ENCODE data around the gene HACD2. TPM values are rescaled to one million over a fixed set of nuclear protein-coding genes. Genes with fewer than 3 reads are reported as not detected.

The HACD2 gene
- total RNA-seq, 1 experiment from 2014 or later: 43.0 TPM

DNA sequence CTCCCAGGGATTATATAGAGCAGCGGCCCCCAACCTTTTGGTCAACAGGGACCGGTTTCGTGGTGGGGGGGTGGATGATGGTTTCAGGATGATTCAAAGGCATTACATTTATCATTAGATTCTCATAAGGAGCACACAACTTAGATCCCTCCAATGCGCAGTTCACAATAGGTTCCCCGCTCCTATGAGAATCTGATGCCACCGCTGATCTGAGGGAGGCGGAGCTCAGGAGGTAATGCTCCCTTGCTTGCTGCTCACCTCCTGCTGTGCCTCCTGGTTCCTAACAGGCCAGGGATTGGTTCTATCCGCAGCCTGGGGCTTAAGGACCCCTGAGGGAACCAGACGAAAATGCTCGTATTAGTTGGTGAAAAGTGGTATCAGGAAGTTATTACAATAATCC, 1.3 kb upstream of the HACD2 start:
- H3K9me2 ChIP-seq (ENCODE audit: insufficient read depth): no peaks in the 10 kb centered on the region
- TF ChIP-seq SIN3A (IDR thresholded peaks at IDR 0.05; ENCODE audit: low read depth) (no peak), RAD21 (IDR thresholded peaks at IDR 0.05; ENCODE audit: low read depth) (0 out of 2 replicates have a peak, but pooled peaks have one; percentile 2), YY1 (IDR thresholded peaks at IDR 0.05; ENCODE audit: extremely low read depth, insufficient replicate concordance, low read depth, low read length) (peak; percentile 47), CBX3 (IDR thresholded peaks at IDR 0.05; ENCODE audit: low read depth) (peak; percentile 54; the same call in 1 of the 2 replicates), POLR2AphosphoS5 (IDR thresholded peaks at IDR 0.05; ENCODE audit: low read depth, low read length) (peak; percentile 70)
- TF ChIP-seq, protein P1, sequence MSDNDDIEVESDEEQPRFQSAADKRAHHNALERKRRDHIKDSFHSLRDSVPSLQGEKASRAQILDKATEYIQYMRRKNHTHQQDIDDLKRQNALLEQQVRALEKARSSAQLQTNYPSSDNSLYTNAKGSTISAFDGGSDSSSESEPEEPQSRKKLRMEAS (IDR thresholded peaks at IDR 0.05): no peak
- H3K4me1 ChIP-seq (ENCODE audit: control insufficient read depth in 1 of 2, insufficient read depth in 2 of 2, low read length in 2 of 2): peaks cover 11 to 21% of the 10 kb centered on the region in 2 experiments
- ATAC-seq: peak; percentile 43
- peak overlapping the region; percentile 68 to 78 for H3K4me3 ChIP-seq (replicated peaks in 1 of 2; ENCODE audit: low read depth in 1 of 2, low read length in 2 of 2)
- DNase-seq (ENCODE audit: low read depth, low spot score): peak; percentile 67
- H3K9me3 ChIP-seq (ENCODE audit: control insufficient read depth in 1 of 2, insufficient read depth in 1 of 2, low read depth in 1 of 2, low read length in 2 of 2): peaks cover 3 to 7% of the 10 kb centered on the region in 2 experiments; a peak in 1 of 4 replicates
- peak overlapping the region; percentile 83 for H3K9ac ChIP-seq (ENCODE audit: low read length)
- peak overlapping the region; percentile 91 for H3K4me2 ChIP-seq (ENCODE audit: low read length)
- POLR2A ChIA-PET: interaction anchor here (0.6 to 1.9 kb wide), 4 partner anchors 9 to 138 kb away, joined by 3 to 8 read pairs (median 4); no protein-coding TSS in a partner anchor
- no peaks in the 10 kb centered on the region for H3K27me3 ChIP-seq (ENCODE audit: insufficient read depth, low read length)
- RAD21 ChIA-PET (ENCODE audit: low non-redundant PET in 1 of 2, low total read pairs in 2 of 2, uncharacterized antibody in 2 of 2, unreplicated experiment in 2 of 2): interaction anchor here in 1 of 2 experiments (1.5 kb wide), 1 partner anchor 20 kb away, joined by 5 read pairs; no protein-coding TSS in a partner anchor
- BruUV-seq (replicated peaks): no TSS peak
- H3K36me3 ChIP-seq (ENCODE audit: control insufficient read depth in 1 of 2, insufficient read depth in 2 of 2, low read length in 2 of 2): peaks cover 3% of the 10 kb centered on the region in 2 experiments; a peak in 2 of 4 replicates
- CTCF ChIA-PET: interaction anchor here (1.5 to 2.4 kb wide), 2 partner anchors 56 to 137 kb away, joined by 5 to 8 read pairs; no protein-coding TSS in a partner anchor
- H2AFZ ChIP-seq (ENCODE audit: low read depth, low read length, poor library complexity, severe bottlenecking): peak overlapping the region; percentile 88
- no peaks in the 10 kb centered on the region for H4K20me1 ChIP-seq (ENCODE audit: insufficient read depth)
- H3K79me2 ChIP-seq (ENCODE audit: insufficient read depth, low read length): peaks cover 49% of the 10 kb centered on the region
- intact Hi-C loops (cut with micrococcal nuclease): loop anchor here (1.0 kb wide), 1 partner anchor 19 kb away; no protein-coding TSS in a partner anchor
- H3K27ac ChIP-seq (ENCODE audit: low read depth, low read length): peak overlapping the region; percentile 92

DNA sequence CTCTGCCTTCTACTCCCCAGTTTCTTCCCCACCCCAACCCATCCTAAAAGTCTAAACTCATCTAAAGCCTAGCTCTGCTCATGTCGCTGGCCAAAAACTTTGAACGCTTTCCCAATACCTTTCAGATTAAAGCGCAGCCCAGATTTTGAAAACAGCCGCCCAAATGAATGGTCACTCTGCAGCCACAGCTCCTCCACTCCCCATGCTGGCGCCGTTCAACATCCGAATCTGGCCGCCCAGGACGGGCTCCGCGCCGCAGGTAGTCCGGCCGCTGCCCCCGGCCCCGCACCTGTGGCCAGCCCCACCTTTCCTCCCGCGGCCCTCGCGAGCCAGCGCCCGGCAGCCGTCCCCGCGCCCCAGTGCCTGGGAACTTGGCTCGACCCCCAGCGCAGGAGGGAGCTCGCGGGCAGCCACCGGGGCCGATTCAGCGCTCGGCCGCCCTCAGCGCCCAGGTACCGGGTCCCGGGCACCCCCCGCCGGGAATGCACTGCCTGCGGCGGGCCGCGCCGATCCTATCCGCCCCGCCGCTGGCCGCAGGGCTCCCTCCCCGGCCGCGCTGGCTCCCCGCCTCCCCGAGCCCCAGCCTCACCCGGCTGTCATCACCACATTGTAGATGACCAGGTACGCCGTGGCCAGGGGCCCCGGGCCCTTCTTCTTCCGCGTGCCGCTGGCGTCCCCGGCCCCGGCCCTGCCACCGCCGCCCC, 417 bp downstream of the HACD2 start:
- H3K4me2 ChIP-seq (ENCODE audit: low read length): peak overlapping the region; percentile 91
- H3K9me3 ChIP-seq (ENCODE audit: control insufficient read depth in 1 of 2, insufficient read depth in 1 of 2, low read depth in 1 of 2, low read length in 2 of 2): no peaks in the 10 kb centered on the region
- H3K27me3 ChIP-seq (ENCODE audit: insufficient read depth, low read length): no peaks in the 10 kb centered on the region
- BruUV-seq (replicated peaks): no TSS peak
- CTCF ChIA-PET: interaction anchor here (2.4 kb wide), 1 partner anchor 139 kb away, joined by 8 read pairs; no protein-coding TSS in a partner anchor
- peak overlapping the region; percentile 68 to 78 for H3K4me3 ChIP-seq (replicated peaks in 1 of 2; ENCODE audit: low read depth in 1 of 2, low read length in 2 of 2)
- peaks cover 52% of the 10 kb centered on the region for H3K79me2 ChIP-seq (ENCODE audit: insufficient read depth, low read length)
- H3K4me1 ChIP-seq (ENCODE audit: control insufficient read depth in 1 of 2, insufficient read depth in 2 of 2, low read length in 2 of 2): peaks cover 11 to 21% of the 10 kb centered on the region in 2 experiments
- H3K9ac ChIP-seq (ENCODE audit: low read length): peak overlapping the region; percentile 83
- H3K27ac ChIP-seq (ENCODE audit: low read depth, low read length): peak overlapping the region; percentile 92
- no peaks in the 10 kb centered on the region for H3K9me2 ChIP-seq (ENCODE audit: insufficient read depth)
- TF ChIP-seq JUND (IDR thresholded peaks at IDR 0.05) (no peak), ZFX (IDR thresholded peaks at IDR 0.05) (peak; percentile 85), RAD21 (IDR thresholded peaks at IDR 0.05; ENCODE audit: low read depth) (peak; percentile 7; the same call in 1 of the 2 replicates)
- TF ChIP-seq, protein P2, sequence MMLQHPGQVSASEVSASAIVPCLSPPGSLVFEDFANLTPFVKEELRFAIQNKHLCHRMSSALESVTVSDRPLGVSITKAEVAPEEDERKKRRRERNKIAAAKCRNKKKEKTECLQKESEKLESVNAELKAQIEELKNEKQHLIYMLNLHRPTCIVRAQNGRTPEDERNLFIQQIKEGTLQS (IDR thresholded peaks at IDR 0.05): no peak
- H4K20me1 ChIP-seq (ENCODE audit: insufficient read depth): no peaks in the 10 kb centered on the region
- peaks cover 5 to 8% of the 10 kb centered on the region in 2 experiments; a peak in 2 of 4 replicates for H3K36me3 ChIP-seq (ENCODE audit: control insufficient read depth in 1 of 2, insufficient read depth in 2 of 2, low read length in 2 of 2)
- DNase-seq (ENCODE audit: low read depth, low spot score) (no peak), ATAC-seq (peak; percentile 53)
- intact Hi-C loops (cut with micrococcal nuclease): loop anchor here (2.0 kb wide), 1 partner anchor 58 kb away; no protein-coding TSS in a partner anchor
- H2AFZ ChIP-seq (ENCODE audit: low read depth, low read length, poor library complexity, severe bottlenecking): peak overlapping the region; percentile 39
- RAD21 ChIA-PET (ENCODE audit: low non-redundant PET in 1 of 2, low total read pairs in 2 of 2, uncharacterized antibody in 2 of 2, unreplicated experiment in 2 of 2): no interaction called here
- POLR2A ChIA-PET: no interaction called here

All from HCT116 (cell line).